OCI-LY1 (cell line): ENCODE measurements around the gene STRIP1.

Experiments used
- CTCF ChIP-seq: fragments of 200-600 bp; sonication (generic), shearing (Covaris generic); IDR thresholded peaks from 2 replicates; pipeline ENCODE4 v1.5.1; 2017; ENCODE audit warnings: mild to moderate bottlenecking, antibody characterized with exemption, low read length, moderate library complexity, mixed read lengths
- EZH2 ChIP-seq: fragments of 200-600 bp; sonication (generic), shearing (Covaris generic); IDR thresholded peaks from 2 replicates; pipeline ENCODE4 v1.8.0; 2017; ENCODE audit warnings: borderline replicate concordance, mixed run types, mild to moderate bottlenecking, antibody characterized with exemption, low read length, moderate library complexity, mixed read lengths

GRCh38 chr1:110076789-110077500, 42.5 kb downstream of the STRIP1 start:
- TF ChIP-seq EZH2 (no peak), CTCF (no peak)
